ENCODE results near the gene AGAP3.

AGAP3 gene

GRCh38 chr7:151071032-151071866 is 15.0 kb upstream of the AGAP3 start:
- FAIRE-seq (no peak), DNase-seq (ENCODE audit: extremely low spot score, insufficient read length, low read depth) (no peak)

DNA sequence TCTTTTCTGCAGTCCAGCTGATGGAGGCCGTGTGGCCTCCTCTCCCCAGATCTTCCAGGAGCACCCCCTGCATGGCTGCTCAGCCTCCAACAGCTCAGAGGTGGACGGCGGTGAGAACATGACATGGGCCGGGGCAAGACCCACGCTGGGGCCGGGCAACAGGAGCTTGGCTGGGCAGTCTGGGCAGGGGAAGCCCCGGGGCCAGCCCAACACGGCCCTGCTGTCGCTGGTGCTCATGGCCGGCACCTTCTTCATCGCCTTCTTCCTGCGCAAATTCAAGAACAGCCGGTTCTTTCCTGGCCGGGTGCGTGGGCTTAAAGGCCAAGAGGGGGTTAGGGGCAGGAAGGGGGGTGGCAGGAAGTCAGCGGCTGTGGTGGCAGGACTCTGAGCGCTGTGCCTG is 12.3 kb upstream of the AGAP3 start:
- FAIRE-seq: no peak
- DNase-seq (ENCODE audit: extremely low spot score, insufficient read length, low read depth): no peak

GRCh38 chr7:151074817-151075661 is 11.2 kb upstream of the AGAP3 start:
- FAIRE-seq (no peak), DNase-seq (ENCODE audit: extremely low spot score, insufficient read length, low read depth) (no peak)

GRCh38 chr7:151075662-151075971 is 10.7 kb upstream of the AGAP3 start:
- FAIRE-seq: no peak

GRCh38 chr7:151075978-151076426 is 10.3 kb upstream of the AGAP3 start:
- DNase-seq (ENCODE audit: extremely low spot score, insufficient read length, low read depth) (no peak), FAIRE-seq (no peak)

More at GRCh38 chr7:151075662-151075971, 10.7 kb upstream of the AGAP3 start:
- no peak for DNase-seq (ENCODE audit: extremely low spot score, insufficient read length, low read depth)

GRCh38 chr7:151076863-151077704 is 9.2 kb upstream of the AGAP3 start:
- FAIRE-seq (no peak), DNase-seq (ENCODE audit: extremely low spot score, insufficient read length, low read depth) (no peak)

- FAIRE-seq: no peak
Observed at GRCh38 chr7:151077705-151078232, 8.5 kb upstream of the AGAP3 start.

GRCh38 chr7:151078233-151079040 is 7.8 kb upstream of the AGAP3 start:
- DNase-seq (ENCODE audit: extremely low spot score, insufficient read length, low read depth): no peak

More at GRCh38 chr7:151077705-151078232, 8.5 kb upstream of the AGAP3 start:
- DNase-seq (ENCODE audit: extremely low spot score, insufficient read length, low read depth): no peak

DNA sequence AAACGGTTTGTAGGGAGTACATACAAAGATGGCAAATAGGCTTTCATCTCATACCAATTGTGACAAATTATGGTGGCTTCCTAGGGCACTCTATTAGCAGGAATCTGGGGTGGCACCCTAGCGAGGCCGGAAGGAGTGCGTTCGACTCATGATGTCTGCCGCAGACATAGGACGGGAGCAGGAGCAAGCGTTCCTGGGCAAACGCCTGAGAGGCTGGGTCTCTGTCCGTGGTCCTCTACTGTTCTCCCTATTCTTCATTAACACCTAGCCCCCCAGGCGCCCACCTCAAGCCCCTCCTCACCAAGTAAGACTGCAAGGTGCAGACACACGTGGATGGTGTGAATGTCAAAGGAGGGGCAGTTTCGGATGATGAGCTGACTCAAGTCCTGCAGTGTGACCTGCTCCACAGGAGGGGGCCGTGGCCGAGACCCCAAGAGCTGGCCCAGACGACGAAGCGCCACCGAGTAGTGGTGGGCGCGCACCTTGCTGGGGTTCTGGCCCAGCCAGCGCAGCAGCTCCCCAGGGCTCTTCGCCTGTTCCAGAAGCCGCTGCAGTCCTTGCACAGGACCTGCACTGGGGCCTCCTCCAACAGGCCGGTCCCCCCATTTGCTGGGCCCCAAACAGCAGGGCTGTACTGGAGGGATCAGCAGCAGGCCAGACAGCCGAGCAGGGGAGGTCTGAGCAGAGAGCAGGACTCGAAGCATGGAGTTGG is 6.9 kb upstream of the AGAP3 start:
- DNase-seq (ENCODE audit: extremely low spot score, insufficient read length, low read depth): no peak
- no peak for FAIRE-seq

More at GRCh38 chr7:151078233-151079040, 7.8 kb upstream of the AGAP3 start:
- FAIRE-seq: no peak

DNA sequence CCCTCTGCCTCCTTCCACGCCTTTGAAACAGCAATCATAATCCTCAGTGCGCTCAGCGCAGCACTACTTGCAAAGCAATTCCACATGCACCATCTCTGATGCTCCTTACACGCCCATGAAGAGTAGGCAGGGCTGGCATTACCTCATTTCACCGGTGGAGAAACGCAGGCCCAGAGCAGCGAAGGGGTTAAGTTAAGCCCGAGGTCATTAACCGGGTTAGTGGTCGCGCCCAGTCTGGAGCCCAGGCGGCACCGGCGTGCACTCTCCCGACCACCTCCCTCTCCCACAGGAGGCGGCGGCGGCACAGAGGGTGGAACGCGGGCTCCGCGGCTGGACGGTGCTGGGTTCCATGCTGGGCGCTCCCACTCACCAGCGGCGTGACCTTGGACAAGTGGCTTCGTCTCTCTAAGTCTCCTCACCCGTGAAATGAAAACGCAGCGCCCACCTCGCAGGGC is 6.2 kb upstream of the AGAP3 start:
- FAIRE-seq (no peak), DNase-seq (ENCODE audit: extremely low spot score, insufficient read length, low read depth) (no peak)

DNA sequence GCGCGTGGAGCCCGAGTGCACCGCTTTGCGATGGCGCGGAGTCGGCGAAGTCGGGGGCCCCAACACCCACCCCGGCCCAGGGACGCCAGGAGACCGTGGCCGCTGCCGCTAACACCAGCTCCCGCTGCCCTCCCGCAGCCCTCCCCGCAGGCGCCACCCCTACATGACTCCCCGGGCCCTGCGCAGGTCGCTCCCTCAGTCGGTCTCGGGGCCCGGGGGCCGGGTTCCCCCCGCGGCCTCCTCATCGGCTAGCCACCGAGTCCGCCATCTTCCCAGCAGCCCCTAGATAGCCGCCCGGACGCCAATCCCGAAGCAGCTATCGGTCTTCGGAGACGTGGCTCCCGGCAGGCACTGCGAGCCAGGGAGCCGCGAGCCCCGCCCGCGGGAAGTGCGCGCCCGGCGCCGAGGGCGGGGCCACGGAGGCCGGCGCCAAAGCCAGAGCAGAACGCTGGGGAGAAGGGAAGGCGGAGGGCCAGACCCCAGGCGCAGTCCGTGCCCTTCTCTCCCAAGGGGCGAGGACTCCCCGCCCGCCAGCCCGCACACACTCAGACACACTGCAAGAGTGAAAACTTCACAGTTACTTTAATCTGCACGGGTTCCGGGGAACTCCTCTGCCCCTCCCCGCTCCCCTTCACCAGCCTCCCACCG is 5.6 kb upstream of the AGAP3 start, which contains the start of gene FASTK:
Gene FASTK, minus strand, starts transcription at position 288 of the 648 bp plus-strand sequence. Its CDS starts 43 bp downstream, at position 245.
- DNase-seq (ENCODE audit: extremely low spot score, insufficient read length, low read depth) (peak; percentile 93), FAIRE-seq (peak; percentile 92)

- no peak for DNase-seq (ENCODE audit: extremely low spot score, insufficient read length, low read depth)
- FAIRE-seq: no peak
Observed at GRCh38 chr7:151081170-151082101, 4.8 kb upstream of the AGAP3 start.

DNA sequence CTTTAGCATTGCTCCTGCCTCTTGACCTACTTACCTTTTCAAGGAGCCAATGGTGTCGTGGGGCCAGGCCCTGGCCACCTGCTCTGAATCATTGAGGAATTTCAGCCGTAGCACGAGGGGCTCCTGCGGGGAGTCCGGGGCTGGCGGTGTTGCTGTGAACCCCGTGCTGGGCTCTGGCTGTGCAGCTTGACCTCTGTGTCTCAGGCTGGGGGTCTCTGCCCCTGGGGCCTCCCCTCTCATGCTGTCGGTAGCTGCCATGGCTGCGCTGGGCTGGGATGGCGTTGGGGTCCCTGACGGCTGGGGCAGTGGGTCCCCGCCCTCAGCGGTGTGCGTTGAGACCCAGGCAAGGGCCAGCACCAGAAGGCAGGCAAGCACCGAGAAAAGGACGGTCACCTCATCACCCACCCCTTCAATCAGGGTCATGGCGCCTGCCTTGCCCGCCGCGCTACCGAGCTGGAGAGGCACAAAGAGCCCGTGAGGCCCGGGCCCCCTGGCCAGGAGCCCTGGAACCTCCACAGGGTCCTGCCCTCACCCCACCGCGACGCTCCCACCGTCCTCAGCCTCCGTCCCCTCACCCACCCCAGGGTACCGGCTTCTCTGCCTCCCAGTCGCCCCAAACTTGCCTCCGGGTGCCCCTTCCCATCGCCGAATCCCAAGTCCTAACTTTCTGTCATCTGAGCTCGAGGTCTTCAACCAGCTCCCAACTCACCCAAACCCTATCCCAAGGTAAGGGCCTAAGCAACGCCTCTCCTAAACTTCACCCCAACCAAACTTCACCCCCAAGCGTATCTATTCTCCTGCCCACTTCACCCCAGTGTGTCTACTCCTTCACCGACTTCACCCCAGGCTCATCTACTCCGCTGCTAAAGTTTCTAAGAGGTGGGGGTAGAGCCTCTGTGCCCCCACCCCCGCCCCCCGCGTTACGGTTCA is 3.9 kb upstream of the AGAP3 start:
- no peak for FAIRE-seq

DNA sequence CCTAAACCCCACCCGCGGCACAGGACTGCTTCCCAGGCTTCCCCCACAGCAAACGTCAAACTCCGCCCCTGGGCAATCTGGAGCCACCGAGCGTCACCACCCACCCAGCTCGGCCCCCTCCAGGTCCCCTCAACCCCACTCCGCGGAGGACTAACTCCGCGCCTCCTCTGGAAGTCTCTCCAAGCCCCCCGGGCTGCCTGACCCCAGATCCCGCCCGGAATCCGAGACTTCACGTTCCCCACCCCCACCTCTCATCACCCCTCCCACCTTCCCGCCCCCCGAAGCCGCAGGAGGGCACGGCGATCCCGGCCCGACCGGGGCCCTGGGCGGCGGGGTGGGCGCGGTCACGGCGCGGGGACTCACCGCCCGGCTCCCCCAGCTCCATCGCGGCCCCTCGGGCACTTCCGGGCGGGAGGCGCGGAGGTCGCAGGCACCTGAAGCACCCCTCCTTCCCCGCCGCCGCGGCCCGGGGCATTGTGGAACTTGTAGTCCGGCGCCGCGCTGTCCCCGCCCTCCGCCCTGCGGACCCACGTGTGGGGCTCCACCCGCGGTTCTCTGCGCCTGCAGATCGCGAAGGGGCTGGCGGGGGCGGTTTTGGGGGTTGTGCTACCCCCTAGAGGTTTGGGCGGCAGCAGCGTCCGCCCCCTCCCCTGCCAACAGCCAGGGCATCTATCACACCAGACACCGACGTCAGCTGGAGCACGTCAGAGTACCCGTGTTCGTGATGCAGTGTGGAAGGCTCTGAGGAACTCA is 3.0 kb upstream of the AGAP3 start, which contains the start of gene TMUB1:
Gene TMUB1, minus strand, starts transcription at position 423 of the 753 bp plus-strand sequence. CDS start 930 bp downstream, outside the sequence.
- DNase-seq (ENCODE audit: extremely low spot score, insufficient read length, low read depth) (peak; percentile 58), FAIRE-seq (peak; percentile 46)

More for the DNA sequence above, 3.9 kb upstream of the AGAP3 start:
- DNase-seq (ENCODE audit: extremely low spot score, insufficient read length, low read depth): no peak

DNA sequence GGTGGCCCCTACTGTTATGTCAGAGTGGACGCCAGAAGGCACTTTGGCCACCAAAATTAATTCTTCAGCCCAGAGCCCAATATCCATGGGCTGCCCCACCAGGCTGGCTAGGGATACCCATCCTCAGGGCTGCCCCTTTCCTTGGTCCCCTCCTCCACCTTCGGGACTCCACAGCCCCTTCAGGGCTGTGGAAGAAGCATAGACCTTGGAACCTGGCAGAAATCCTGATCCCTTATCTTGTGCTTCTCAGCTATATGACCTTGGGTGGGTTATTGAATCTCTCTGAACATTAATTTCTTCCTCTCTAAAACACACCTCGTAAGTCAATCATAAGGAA is 2.5 kb upstream of the AGAP3 start:
- DNase-seq (ENCODE audit: extremely low spot score, insufficient read length, low read depth): no peak
- no peak for FAIRE-seq

All from GM18507 (cell line).